ENCODE measurements around the gene ARRDC3.

Gene ARRDC3

GRCh38 chr5:91383027-91383955 is at the start of gene ARRDC3:
ARRDC3 (minus strand) TSS chr5:91383317; CDS start chr5:91383092, 225 bp downstream.
- Histone ChIP-seq H3K4me1 (ENCODE audit: control insufficient read depth, insufficient read depth, low read length) (peaks cover under 1% of the 10 kb centered on the region), H3K9ac (ENCODE audit: low read length) (peak within 1 kb of the TSS; percentile 100), H3K27me3 (ENCODE audit: control insufficient read depth, insufficient read depth, low read length) (no peaks in the 10 kb centered on the region), H3K36me3 (ENCODE audit: control insufficient read depth, insufficient read depth, low read length) (no peaks in the 10 kb centered on the region), H3K9me3 (ENCODE audit: control insufficient read depth, low read length) (no peaks in the 10 kb centered on the region), H3K4me3 (ENCODE audit: low read length) (peak within 1 kb of the TSS; percentile 94)

GRCh38 chr5:91430949-91431348 is 47.8 kb upstream of the ARRDC3 start:
- no peaks in the 10 kb centered on the region for H3K9me3 ChIP-seq (ENCODE audit: control insufficient read depth, low read length)
- H3K9ac ChIP-seq (ENCODE audit: low read length): no peak overlapping the region
- H3K4me1 ChIP-seq (ENCODE audit: control insufficient read depth, insufficient read depth, low read length): no peaks in the 10 kb centered on the region
- no peaks in the 10 kb centered on the region for H3K27me3 ChIP-seq (ENCODE audit: control insufficient read depth, insufficient read depth, low read length)
- H3K36me3 ChIP-seq (ENCODE audit: control insufficient read depth, insufficient read depth, low read length): no peaks in the 10 kb centered on the region
- no peak overlapping the region for H3K4me3 ChIP-seq (ENCODE audit: low read length)

- Histone ChIP-seq H3K36me3 (ENCODE audit: control insufficient read depth, insufficient read depth, low read length) (no peaks in the 10 kb centered on the region), H3K9me3 (ENCODE audit: control insufficient read depth, low read length) (no peaks in the 10 kb centered on the region), H3K4me1 (ENCODE audit: control insufficient read depth, insufficient read depth, low read length) (no peaks in the 10 kb centered on the region), H3K27me3 (ENCODE audit: control insufficient read depth, insufficient read depth, low read length) (no peaks in the 10 kb centered on the region), H3K4me3 (ENCODE audit: low read length) (no peak overlapping the region), H3K9ac (ENCODE audit: low read length) (no peak overlapping the region)
Observed at GRCh38 chr5:91424638-91425436, 41.7 kb upstream of the ARRDC3 start.

GRCh38 chr5:91423871-91424270 is 40.8 kb upstream of the ARRDC3 start:
- Histone ChIP-seq H3K36me3 (ENCODE audit: control insufficient read depth, insufficient read depth, low read length) (no peaks in the 10 kb centered on the region), H3K27me3 (ENCODE audit: control insufficient read depth, insufficient read depth, low read length) (no peaks in the 10 kb centered on the region), H3K4me3 (ENCODE audit: low read length) (no peak overlapping the region), H3K9ac (ENCODE audit: low read length) (no peak overlapping the region), H3K9me3 (ENCODE audit: control insufficient read depth, low read length) (no peaks in the 10 kb centered on the region), H3K4me1 (ENCODE audit: control insufficient read depth, insufficient read depth, low read length) (no peaks in the 10 kb centered on the region)

GRCh38 chr5:91420879-91421278 is 37.8 kb upstream of the ARRDC3 start:
- Histone ChIP-seq H3K36me3 (ENCODE audit: control insufficient read depth, insufficient read depth, low read length) (no peaks in the 10 kb centered on the region), H3K9ac (ENCODE audit: low read length) (no peak overlapping the region), H3K9me3 (ENCODE audit: control insufficient read depth, low read length) (no peaks in the 10 kb centered on the region), H3K4me3 (ENCODE audit: low read length) (no peak overlapping the region), H3K27me3 (ENCODE audit: control insufficient read depth, insufficient read depth, low read length) (no peaks in the 10 kb centered on the region), H3K4me1 (ENCODE audit: control insufficient read depth, insufficient read depth, low read length) (no peaks in the 10 kb centered on the region)

GRCh38 chr5:91419571-91420537 is 36.7 kb upstream of the ARRDC3 start:
- no peaks in the 10 kb centered on the region for H3K4me1 ChIP-seq (ENCODE audit: control insufficient read depth, insufficient read depth, low read length)
- no peaks in the 10 kb centered on the region for H3K9me3 ChIP-seq (ENCODE audit: control insufficient read depth, low read length)
- no peaks in the 10 kb centered on the region for H3K36me3 ChIP-seq (ENCODE audit: control insufficient read depth, insufficient read depth, low read length)
- H3K27me3 ChIP-seq (ENCODE audit: control insufficient read depth, insufficient read depth, low read length): no peaks in the 10 kb centered on the region
- no peak overlapping the region for H3K4me3 ChIP-seq (ENCODE audit: low read length)
- no peak overlapping the region for H3K9ac ChIP-seq (ENCODE audit: low read length)

- H3K9ac ChIP-seq (ENCODE audit: low read length): no peak overlapping the region
- no peaks in the 10 kb centered on the region for H3K36me3 ChIP-seq (ENCODE audit: control insufficient read depth, insufficient read depth, low read length)
- H3K4me1 ChIP-seq (ENCODE audit: control insufficient read depth, insufficient read depth, low read length): no peaks in the 10 kb centered on the region
- H3K27me3 ChIP-seq (ENCODE audit: control insufficient read depth, insufficient read depth, low read length): no peaks in the 10 kb centered on the region
- no peaks in the 10 kb centered on the region for H3K9me3 ChIP-seq (ENCODE audit: control insufficient read depth, low read length)
- no peak overlapping the region for H3K4me3 ChIP-seq (ENCODE audit: low read length)
Observed at GRCh38 chr5:91419136-91419535, 36.0 kb upstream of the ARRDC3 start.

- Histone ChIP-seq H3K27me3 (ENCODE audit: control insufficient read depth, insufficient read depth, low read length) (no peaks in the 10 kb centered on the region), H3K9ac (ENCODE audit: low read length) (no peak overlapping the region)
Observed at GRCh38 chr5:91418158-91418557, 35.0 kb upstream of the ARRDC3 start.

GRCh38 chr5:91417219-91417618 is 34.1 kb upstream of the ARRDC3 start:
- H3K27me3 ChIP-seq (ENCODE audit: control insufficient read depth, insufficient read depth, low read length): no peaks in the 10 kb centered on the region
- no peaks in the 10 kb centered on the region for H3K4me1 ChIP-seq (ENCODE audit: control insufficient read depth, insufficient read depth, low read length)
- no peaks in the 10 kb centered on the region for H3K36me3 ChIP-seq (ENCODE audit: control insufficient read depth, insufficient read depth, low read length)
- no peaks in the 10 kb centered on the region for H3K9me3 ChIP-seq (ENCODE audit: control insufficient read depth, low read length)
- no peak overlapping the region for H3K9ac ChIP-seq (ENCODE audit: low read length)
- no peak overlapping the region for H3K4me3 ChIP-seq (ENCODE audit: low read length)

More at GRCh38 chr5:91418158-91418557, 35.0 kb upstream of the ARRDC3 start:
- Histone ChIP-seq H3K4me1 (ENCODE audit: control insufficient read depth, insufficient read depth, low read length) (no peaks in the 10 kb centered on the region), H3K4me3 (ENCODE audit: low read length) (no peak overlapping the region), H3K36me3 (ENCODE audit: control insufficient read depth, insufficient read depth, low read length) (no peaks in the 10 kb centered on the region), H3K9me3 (ENCODE audit: control insufficient read depth, low read length) (no peaks in the 10 kb centered on the region)

- no peaks in the 10 kb centered on the region for H3K27me3 ChIP-seq (ENCODE audit: control insufficient read depth, insufficient read depth, low read length)
- no peaks in the 10 kb centered on the region for H3K9me3 ChIP-seq (ENCODE audit: control insufficient read depth, low read length)
- no peak overlapping the region for H3K9ac ChIP-seq (ENCODE audit: low read length)
Observed at GRCh38 chr5:91416491-91416890, 33.4 kb upstream of the ARRDC3 start.

GRCh38 chr5:91409304-91409703 is 26.2 kb upstream of the ARRDC3 start:
- Histone ChIP-seq H3K9ac (ENCODE audit: low read length) (no peak overlapping the region), H3K4me3 (ENCODE audit: low read length) (no peak overlapping the region)

More at GRCh38 chr5:91416491-91416890, 33.4 kb upstream of the ARRDC3 start:
- no peak overlapping the region for H3K4me3 ChIP-seq (ENCODE audit: low read length)
- H3K36me3 ChIP-seq (ENCODE audit: control insufficient read depth, insufficient read depth, low read length): no peaks in the 10 kb centered on the region
- no peaks in the 10 kb centered on the region for H3K4me1 ChIP-seq (ENCODE audit: control insufficient read depth, insufficient read depth, low read length)

More at GRCh38 chr5:91409304-91409703, 26.2 kb upstream of the ARRDC3 start:
- Histone ChIP-seq H3K4me1 (ENCODE audit: control insufficient read depth, insufficient read depth, low read length) (no peaks in the 10 kb centered on the region), H3K36me3 (ENCODE audit: control insufficient read depth, insufficient read depth, low read length) (no peaks in the 10 kb centered on the region), H3K9me3 (ENCODE audit: control insufficient read depth, low read length) (no peaks in the 10 kb centered on the region), H3K27me3 (ENCODE audit: control insufficient read depth, insufficient read depth, low read length) (no peaks in the 10 kb centered on the region)

All from mucosa of stomach (tissue), 1 donor.